Right cardiac atrium (tissue), 5 donors: ENCODE results near the gene LILRB4. TPM values are rescaled to one million over a fixed set of nuclear protein-coding genes. Genes with fewer than 3 reads are reported as not detected.
"Not testable (repeated sequence)": the region's sequence is repeated elsewhere in the genome, so short reads cannot be mapped to it uniquely, and the experiment has no call there.

Experiments
- ATAC-seq, 2 donors: fragments of 200-7000 bp; cut with Tn5 transposase; one replicate each; pipeline versions ENCODE4 v1.8.0 to v1.9.1; 2020; ENCODE audit warnings: moderate library complexity in 2 of 2, mild to moderate bottlenecking in 1 of 2
- DNase-seq, 3 donors: peaks; one replicate each; pipeline ENCODE4 v3.0.0-alpha.2; 2020
- H3K27ac ChIP-seq: one replicate; pipeline ENCODE4 v1.5.1; 2013; ENCODE audit warnings: mild to moderate bottlenecking, low read length, control low read depth, moderate library complexity
- H3K27me3 ChIP-seq: one replicate; pipeline ENCODE4 v1.6.1; 2013; ENCODE audit not compliant: control insufficient read depth, insufficient read depth
- H3K4me1 ChIP-seq: one replicate; pipeline ENCODE4 v1.6.1; 2013; ENCODE audit warnings: low read length; ENCODE audit not compliant: control insufficient read depth, insufficient read depth
- H3K4me3 ChIP-seq: one replicate; pipeline ENCODE4 v1.5.1; 2013; ENCODE audit warnings: low read length, control low read depth
- H3K9me3 ChIP-seq: one replicate; pipeline ENCODE4 v1.6.1; 2013; ENCODE audit warnings: low read length; ENCODE audit not compliant: control insufficient read depth
- WGBS: extraction: QIAGEN DNeasy Blood & Tissue Kit; methylation state at CpG from one replicate; pipeline ENCODE4 v1.1.7; 2013; 5-methylcytosine and 5-hydroxymethylcytosine counted together
- intact Hi-C, 4 donors: fragments of 100-400 bp; cut with DNase I; formaldehyde crosslinking; loops; one replicate each; pipeline versions ENCODE4 v1.11.0 to v1.14.0; 2022 to 2023
- polyA plus RNA-seq: library from polyadenylated mRNA; stranded (reverse); fragments of 200-250 nt; gene quantifications from one replicate; pipeline ENCODE4 v1.2.3, GENCODE V29; 2013
- total RNA-seq, 4 donors: library from RNA; stranded (reverse); fragmentation: NEBNext Ultra II Directional; extraction: Animal tissue kit (Norgen Biotek cat#: 25700); gene quantifications; one replicate each; pipeline ENCODE4 v1.2.1, GENCODE V29; 2021
- donor health status: healthy with polysubstance abuse.
- donor health status: DM: no; HTN: yes; CAD: no.
- donor health status: DM: no; HTN: no; CAD: no.
- donor health status: DM: no; HTN: yes; CAD: no; lungs with severe emphysema.
- donor health status: DM: yes; HTN: yes; CAD: no.

The LILRB4 gene
- total and polyA plus RNA-seq, 5 donors: 1.4 to 5.3 (median 4.4) TPM

GRCh38 chr19:54670576-54671357 is 8.0 kb downstream of the LILRB4 start:
- ATAC-seq: no peak
- Histone ChIP-seq H3K27me3 (no peaks in the 10 kb centered on the region), H3K4me1 (no peaks in the 10 kb centered on the region), H3K9me3 (no peaks in the 10 kb centered on the region), H3K4me3 (no peak overlapping the region), H3K27ac (no peak overlapping the region)
- intact Hi-C loops: loop anchor here in 1 of 4 donors (10.0 kb wide), 1 partner anchor 196 kb away; the partner anchor contains the start of gene CDC42EP5
- no peak for DNase-seq
- 55% methylated on average over 3 of the region's 3 CpGs for WGBS

GRCh38 chr19:54673222-54673621 is 10.4 kb downstream of the LILRB4 start:
- no peak overlapping the region for H3K27ac ChIP-seq
- intact Hi-C loops: loop anchor here in 1 of 4 donors (10.0 kb wide), 1 partner anchor 198 kb away; the partner anchor contains the start of gene CDC42EP5
- H3K27me3 ChIP-seq: no peaks in the 10 kb centered on the region
- no peaks in the 10 kb centered on the region for H3K9me3 ChIP-seq
- no peaks in the 10 kb centered on the region for H3K4me1 ChIP-seq
- ATAC-seq: no peak
- WGBS: 81% methylated on average over 1 of the region's 1 CpG
- no peak for DNase-seq
- no peak overlapping the region for H3K4me3 ChIP-seq

GRCh38 chr19:54674021-54674617 is 11.3 kb downstream of the LILRB4 start:
- Histone ChIP-seq H3K27ac (no peak overlapping the region), H3K4me3 (no peak overlapping the region), H3K9me3 (no peaks in the 10 kb centered on the region), H3K27me3 (no peaks in the 10 kb centered on the region), H3K4me1 (no peaks in the 10 kb centered on the region)
- WGBS: 42% methylated on average over 2 of the region's 2 CpGs
- ATAC-seq: no peak
- no peak for DNase-seq
- intact Hi-C loops: loop anchor here in 1 of 4 donors (10.0 kb wide), 1 partner anchor 199 kb away; the partner anchor contains the start of gene CDC42EP5

- not testable (repeated sequence) for H3K27ac ChIP-seq, DNase-seq, H3K4me3 ChIP-seq, H3K4me1 ChIP-seq, ATAC-seq, H3K27me3 ChIP-seq, H3K9me3 ChIP-seq
- WGBS: 23% methylated on average over 10 of the region's 10 CpGs
- intact Hi-C loops: loop anchor here in 1 of 4 donors (10.0 kb wide), 1 partner anchor 202 kb away; the partner anchor contains the start of gene CDC42EP5
Observed at GRCh38 chr19:54676210-54676834, 13.5 kb downstream of the LILRB4 start.

GRCh38 chr19:54677217-54677616 is 14.4 kb downstream of the LILRB4 start:
- intact Hi-C loops: loop anchor here in 1 of 4 donors (10.0 kb wide), 1 partner anchor 202 kb away; the partner anchor contains the start of gene CDC42EP5
- ATAC-seq (no peak), DNase-seq (no peak)
- 60% methylated on average over 4 of the region's 4 CpGs for WGBS
- no peaks in the 10 kb centered on the region for H3K4me1 ChIP-seq
- H3K9me3 ChIP-seq: no peaks in the 10 kb centered on the region
- H3K27ac ChIP-seq: no peak overlapping the region
- H3K4me3 ChIP-seq: no peak overlapping the region
- no peaks in the 10 kb centered on the region for H3K27me3 ChIP-seq

- intact Hi-C loops: loop anchor here in 1 of 4 donors (5.0 kb wide), 1 partner anchor 194 kb away; no protein-coding TSS in a partner anchor
- DNase-seq, H3K27ac ChIP-seq, H3K27me3 ChIP-seq, H3K4me3 ChIP-seq, ATAC-seq, H3K9me3 ChIP-seq, H3K4me1 ChIP-seq: not testable (repeated sequence)
- WGBS: 77% methylated on average over 12 of the region's 12 CpGs
Observed at GRCh38 chr19:54681596-54681995, 18.8 kb downstream of the LILRB4 start.

- Histone ChIP-seq H3K27me3 (no peaks in the 10 kb centered on the region), H3K9me3 (no peaks in the 10 kb centered on the region), H3K27ac (no peak overlapping the region), H3K4me3 (no peak overlapping the region), H3K4me1 (no peaks in the 10 kb centered on the region)
- DNase-seq (no peak), ATAC-seq (no peak)
- intact Hi-C loops: loop anchor here in 1 of 4 donors (5.0 kb wide), 1 partner anchor 195 kb away; no protein-coding TSS in a partner anchor
- WGBS: 54% methylated on average over 7 of the region's 7 CpGs
Observed at GRCh38 chr19:54682306-54682856, 19.6 kb downstream of the LILRB4 start.

GRCh38 chr19:54684527-54684926 is 21.7 kb downstream of the LILRB4 start:
- Histone ChIP-seq H3K4me1 (no peaks in the 10 kb centered on the region), H3K9me3 (no peaks in the 10 kb centered on the region), H3K27ac (no peak overlapping the region), H3K4me3 (no peak overlapping the region), H3K27me3 (no peaks in the 10 kb centered on the region)
- 22% methylated on average over 3 of the region's 3 CpGs for WGBS
- intact Hi-C loops: loop anchor here in 1 of 4 donors (5.0 kb wide), 1 partner anchor 197 kb away; no protein-coding TSS in a partner anchor
- no peak for DNase-seq
- no peak for ATAC-seq

GRCh38 chr19:54691582-54692297 is 29.0 kb downstream of the LILRB4 start:
- Histone ChIP-seq H3K4me3 (no peak overlapping the region), H3K9me3 (no peaks in the 10 kb centered on the region), H3K4me1 (no peaks in the 10 kb centered on the region), H3K27me3 (no peaks in the 10 kb centered on the region), H3K27ac (no peak overlapping the region)
- intact Hi-C loops: no loop called here
- no peak for DNase-seq
- 75% methylated on average over 9 of the region's 9 CpGs for WGBS
- ATAC-seq: no peak

GRCh38 chr19:54692298-54692615 is 29.5 kb downstream of the LILRB4 start:
- intact Hi-C loops: no loop called here
- Histone ChIP-seq H3K27me3 (no peaks in the 10 kb centered on the region), H3K4me1 (no peaks in the 10 kb centered on the region), H3K27ac (no peak overlapping the region), H3K4me3 (no peak overlapping the region), H3K9me3 (no peaks in the 10 kb centered on the region)
- WGBS: 56% methylated on average over 4 of the region's 4 CpGs
- DNase-seq (no peak), ATAC-seq (no peak)
